Measurements from ENCODE around the gene BTBD10.

DNA sequence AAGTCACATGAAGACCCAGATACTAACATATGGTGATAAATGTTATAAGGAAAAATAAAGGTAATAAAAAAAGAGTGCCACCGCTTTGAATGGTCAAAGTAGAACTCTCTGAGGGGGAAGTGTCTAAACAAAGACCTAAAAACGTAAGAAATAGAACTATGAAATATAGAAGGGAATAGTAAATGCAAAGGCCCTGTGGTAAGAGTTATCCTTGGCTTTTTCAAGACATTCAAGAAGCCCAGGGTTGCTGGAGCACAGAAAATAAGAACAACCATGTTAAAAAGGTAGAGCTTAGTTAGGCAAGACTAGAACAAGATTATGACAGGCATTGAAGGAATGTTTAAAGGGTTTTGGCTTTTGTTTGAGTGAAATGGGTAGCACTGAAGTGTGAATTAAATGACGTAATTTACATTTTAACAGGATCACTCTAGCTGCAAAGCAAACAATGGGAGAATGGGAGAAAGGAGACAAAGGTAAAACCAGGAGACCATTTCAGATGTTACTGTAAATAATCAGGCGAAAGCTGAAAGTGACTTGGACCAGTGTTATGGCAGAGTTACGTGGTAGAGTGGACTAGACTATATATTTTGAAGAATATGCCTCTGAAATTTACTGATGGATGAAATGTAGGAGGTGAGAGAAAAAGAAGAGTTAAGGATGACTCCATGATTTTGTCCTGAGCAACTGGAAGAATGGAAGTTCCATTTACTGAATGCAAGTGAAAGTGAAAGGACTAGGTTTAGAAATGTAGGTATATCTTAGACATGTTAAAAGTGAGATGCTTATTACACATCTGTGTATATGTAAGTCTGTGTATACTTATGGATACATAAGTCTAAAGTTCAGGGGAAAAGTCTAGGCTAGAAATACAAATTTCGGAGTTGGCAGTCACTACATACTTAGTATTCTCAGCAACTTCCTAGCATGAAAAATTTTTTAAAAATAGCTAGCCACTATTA lies 28.5 kb downstream of the BTBD10 start:
- TF ChIP-seq, protein P1, sequence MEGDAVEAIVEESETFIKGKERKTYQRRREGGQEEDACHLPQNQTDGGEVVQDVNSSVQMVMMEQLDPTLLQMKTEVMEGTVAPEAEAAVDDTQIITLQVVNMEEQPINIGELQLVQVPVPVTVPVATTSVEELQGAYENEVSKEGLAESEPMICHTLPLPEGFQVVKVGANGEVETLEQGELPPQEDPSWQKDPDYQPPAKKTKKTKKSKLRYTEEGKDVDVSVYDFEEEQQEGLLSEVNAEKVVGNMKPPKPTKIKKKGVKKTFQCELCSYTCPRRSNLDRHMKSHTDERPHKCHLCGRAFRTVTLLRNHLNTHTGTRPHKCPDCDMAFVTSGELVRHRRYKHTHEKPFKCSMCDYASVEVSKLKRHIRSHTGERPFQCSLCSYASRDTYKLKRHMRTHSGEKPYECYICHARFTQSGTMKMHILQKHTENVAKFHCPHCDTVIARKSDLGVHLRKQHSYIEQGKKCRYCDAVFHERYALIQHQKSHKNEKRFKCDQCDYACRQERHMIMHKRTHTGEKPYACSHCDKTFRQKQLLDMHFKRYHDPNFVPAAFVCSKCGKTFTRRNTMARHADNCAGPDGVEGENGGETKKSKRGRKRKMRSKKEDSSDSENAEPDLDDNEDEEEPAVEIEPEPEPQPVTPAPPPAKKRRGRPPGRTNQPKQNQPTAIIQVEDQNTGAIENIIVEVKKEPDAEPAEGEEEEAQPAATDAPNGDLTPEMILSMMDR (IDR thresholded peaks at IDR 0.05): no peak
- no peak for TF ChIP-seq POLR2A (IDR thresholded peaks at IDR 0.05)
